H4 (cell line): Measurements from ENCODE around the gene PLCL2. TPM values are rescaled to one million over a fixed set of nuclear protein-coding genes. Genes with fewer than 3 reads are reported as not detected.

Source experiments
- DNase-seq: peaks from one replicate; pipeline ENCODE4 v3.0.0-alpha.2; 2015; ENCODE audit warnings: low spot score
- total RNA-seq: library from RNA; depleted of rRNA; stranded (reverse); fragments of >200 nt; shearing (Covaris generic); gene quantifications from 2 replicates; pipeline ENCODE4 v1.2.3, GENCODE V29; 2014; rRNA removed

The PLCL2 gene
- total RNA-seq: 5.8 and 5.9 TPM in 2 replicates

DNA sequence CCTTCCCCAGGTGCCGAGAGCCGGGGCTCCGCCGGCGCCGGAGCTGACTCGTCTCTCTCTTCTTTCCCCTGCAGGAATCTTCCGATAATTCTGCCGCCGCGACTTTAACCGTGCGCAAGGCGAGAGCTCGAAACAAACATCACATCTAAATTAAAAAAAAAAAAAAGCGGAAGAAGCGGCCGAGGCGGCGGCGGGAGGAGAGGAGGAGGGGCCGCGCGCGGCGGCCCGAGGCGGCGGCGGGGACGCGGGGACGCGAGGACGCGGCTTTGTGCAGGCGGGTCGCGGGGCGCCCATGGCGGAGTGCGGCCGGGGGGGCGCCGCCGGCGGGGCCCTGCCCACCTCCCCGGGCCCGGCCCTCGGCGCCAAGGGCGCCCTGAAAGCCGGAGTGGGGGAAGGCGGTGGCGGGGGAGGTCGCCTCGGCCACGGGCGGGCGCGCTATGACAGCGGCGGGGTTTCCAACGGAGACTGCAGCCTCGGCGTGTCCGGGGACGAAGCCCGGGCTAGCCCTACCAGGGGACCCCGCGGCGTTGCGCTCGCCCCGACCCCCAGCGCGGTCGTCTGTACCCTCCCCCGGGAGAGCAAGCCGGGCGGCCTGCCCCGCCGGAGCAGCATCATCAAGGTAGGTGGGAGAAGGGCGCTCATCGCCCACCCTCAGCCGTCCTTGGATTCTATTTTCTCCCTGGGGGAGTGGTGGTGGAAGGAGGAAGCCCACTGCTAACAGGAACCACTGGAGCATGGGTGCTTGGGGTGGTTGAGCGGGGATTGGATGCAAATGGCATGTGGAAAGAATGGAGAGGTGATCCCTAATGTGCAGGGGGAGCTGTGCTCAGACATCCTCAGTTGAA, at the start of gene PLCL2:
Gene PLCL2 (plus strand): TSS at position 208 of the 845 bp plus-strand sequence. CDS start 85 bp downstream, at position 293.
- peak; percentile 27 for DNase-seq

DNA sequence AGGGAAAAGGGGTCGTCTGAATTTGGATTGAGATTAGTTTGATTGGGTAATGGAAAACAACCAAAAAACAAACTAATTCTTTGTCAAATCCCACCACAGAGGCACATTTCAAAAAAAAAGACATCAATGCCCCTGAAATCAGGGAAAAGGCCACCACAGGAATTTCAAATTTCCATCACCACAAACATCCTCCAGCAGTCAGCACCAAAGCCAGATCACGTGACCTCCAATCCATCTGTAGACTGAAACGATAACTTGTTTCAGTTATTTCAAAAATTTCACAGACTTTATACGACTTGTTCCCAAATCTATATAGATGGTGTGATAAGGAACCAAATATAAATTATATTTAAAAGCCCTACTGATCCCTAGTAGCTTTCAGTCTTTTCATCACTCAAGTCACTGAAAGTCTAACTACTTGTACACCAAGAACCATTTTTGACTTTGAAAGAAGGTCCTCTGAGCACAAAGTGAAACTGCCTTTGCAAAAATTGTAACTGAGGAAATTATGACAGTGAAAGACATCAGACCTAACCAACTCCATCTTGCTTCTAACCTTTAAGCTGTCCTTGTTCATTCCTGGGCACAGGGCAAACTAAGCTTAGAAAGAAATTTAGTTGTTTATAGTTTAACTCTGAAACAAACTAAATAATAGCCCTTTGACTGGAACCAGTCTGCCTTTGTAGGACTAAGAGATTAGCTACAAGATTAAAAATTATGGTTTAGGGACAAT, 48.1 kb upstream of the PLCL2 start:
- DNase-seq: no peak

DNA sequence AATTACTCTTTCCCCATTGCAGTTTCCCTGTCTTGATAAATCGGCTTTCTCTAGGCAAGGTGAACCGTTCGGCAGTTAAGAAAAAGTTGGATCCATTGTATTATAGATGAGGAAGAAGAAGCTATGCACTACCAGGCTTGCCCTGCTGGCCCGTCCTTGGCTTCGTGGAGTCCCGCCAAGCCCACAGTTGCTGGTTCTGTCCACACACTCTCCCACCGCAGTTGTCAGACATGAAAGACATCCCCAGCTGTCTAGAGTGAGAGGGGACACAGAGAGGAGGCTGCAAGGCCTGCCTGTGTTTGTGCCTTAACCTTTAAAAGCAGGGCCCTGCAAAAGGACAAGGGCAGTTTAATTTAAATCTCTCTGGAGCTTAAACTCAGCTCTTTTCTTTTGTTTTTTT, 47.2 kb upstream of the PLCL2 start:
- no peak for DNase-seq

DNA sequence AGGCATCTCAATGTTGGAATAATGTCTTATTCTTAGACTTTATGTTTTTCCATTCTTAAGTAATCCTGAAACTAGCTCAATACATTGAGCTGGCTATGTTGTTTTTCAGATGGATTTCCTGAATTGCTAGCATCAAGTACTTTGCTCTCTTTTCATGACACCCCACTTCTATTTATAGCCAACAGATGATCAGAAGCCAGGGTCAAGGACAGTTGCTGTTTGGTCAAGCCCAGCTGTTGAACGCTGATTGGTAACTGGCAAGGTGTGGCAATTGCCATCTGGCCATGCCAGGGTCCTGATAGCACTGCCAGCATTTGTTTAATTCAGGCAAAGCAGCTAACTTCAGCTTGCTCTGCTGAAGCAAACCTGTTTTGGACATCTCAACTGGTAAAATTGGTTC, 46.2 kb upstream of the PLCL2 start:
- no peak for DNase-seq

DNA sequence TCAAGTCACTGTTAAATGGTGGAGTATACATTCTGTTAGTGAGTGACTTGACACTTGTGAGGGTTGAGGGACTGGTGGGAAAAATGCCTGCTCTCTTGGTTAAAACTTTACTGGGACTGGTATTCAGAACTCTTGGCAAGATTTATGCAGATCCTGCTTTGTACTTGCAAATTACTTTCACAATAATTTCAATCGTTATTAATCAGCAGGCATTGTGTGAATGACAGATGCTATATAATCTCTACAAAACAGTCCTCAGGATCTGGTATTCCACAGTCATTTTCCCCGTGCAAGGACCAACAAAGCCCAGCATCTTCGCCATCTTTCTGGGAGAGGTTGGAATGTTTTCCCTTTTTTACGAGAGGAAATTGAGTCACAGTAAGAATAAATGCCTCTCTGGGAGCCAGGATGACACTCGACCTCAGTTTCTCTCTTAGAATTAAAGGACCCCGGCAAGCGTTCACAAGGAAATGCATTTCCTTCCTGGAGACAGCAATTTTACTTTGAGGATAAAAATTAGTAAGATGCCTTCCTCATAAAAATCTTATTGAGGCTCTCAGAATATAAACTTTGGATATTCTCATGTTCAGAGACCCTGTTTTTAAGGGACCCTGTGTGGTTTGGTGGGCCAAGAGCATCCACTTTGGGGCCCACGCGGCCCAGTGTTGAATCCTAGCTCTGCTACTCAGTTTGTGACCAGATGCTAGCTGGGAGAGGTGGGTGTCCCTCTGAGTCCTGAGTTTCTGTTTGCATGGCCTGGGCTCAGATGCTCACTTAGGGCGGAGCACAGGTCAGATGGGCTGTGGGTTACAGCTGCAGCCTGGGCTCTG, 45.3 kb upstream of the PLCL2 start:
- no peak for DNase-seq

DNA sequence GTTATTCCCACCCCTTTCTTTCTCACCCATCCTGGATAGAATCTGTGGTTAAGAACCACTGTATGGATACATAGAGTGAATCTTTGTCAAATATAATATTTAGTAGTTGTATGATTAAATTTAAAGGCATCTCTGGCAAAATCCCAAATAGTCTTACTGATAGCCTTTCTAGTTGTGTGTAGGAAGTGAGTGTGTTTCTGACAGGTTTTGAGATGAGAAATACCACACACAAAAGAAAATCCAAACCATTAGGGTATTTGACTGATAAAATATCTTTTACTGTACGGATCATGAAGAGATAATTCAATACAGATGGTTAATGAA, 44.7 kb upstream of the PLCL2 start:
- no peak for DNase-seq

DNA sequence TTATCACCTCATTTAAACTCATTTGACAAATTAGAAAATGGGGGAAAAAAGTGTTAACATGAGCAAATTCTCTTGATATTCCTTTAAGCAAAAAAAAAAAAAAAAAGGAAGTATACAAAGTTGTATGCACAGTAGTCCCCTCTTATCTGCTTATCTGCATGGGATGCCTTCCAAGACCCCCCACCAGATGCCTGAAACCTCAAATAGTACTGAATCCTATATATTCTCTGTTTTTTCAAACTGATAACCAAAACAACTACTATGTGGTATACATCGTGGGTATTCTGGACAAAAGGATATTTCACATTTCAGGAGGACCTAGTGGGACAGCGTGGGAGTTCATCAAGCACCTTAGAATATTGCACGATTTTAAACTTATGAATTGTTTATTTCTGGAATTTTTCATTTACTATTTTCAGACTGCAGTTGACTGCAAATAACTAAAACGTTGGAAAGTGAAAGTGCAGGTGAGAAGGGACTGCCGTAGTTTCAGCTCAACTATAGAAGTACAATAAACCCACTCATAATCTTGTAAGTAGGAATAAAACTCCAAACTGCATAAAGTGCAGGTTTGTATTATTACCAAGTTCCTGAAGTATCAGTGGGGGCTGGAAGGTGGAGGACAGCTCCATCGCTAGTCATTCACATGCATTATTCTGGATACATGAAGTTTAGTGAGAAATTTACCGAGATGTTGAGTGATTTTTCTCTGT, 43.6 kb upstream of the PLCL2 start:
- no peak for DNase-seq

DNA sequence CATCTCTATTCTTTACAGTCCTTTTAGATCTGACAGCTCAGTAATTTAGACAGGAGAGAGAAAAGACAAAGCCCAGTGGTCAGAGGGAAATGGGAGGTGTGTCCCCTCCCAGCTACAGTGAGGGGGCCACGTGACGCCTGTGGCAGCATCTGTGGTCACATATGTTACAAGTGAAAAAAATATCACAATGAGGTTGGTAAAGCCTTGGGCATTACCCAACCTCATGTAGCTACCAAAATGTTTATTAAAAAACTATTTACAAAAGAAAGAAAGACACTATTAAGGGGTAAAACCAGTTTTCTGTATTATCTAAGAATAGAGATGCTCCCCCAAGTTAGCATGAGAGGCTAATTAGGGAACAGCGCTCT, 42.9 kb upstream of the PLCL2 start:
- no peak for DNase-seq

DNA sequence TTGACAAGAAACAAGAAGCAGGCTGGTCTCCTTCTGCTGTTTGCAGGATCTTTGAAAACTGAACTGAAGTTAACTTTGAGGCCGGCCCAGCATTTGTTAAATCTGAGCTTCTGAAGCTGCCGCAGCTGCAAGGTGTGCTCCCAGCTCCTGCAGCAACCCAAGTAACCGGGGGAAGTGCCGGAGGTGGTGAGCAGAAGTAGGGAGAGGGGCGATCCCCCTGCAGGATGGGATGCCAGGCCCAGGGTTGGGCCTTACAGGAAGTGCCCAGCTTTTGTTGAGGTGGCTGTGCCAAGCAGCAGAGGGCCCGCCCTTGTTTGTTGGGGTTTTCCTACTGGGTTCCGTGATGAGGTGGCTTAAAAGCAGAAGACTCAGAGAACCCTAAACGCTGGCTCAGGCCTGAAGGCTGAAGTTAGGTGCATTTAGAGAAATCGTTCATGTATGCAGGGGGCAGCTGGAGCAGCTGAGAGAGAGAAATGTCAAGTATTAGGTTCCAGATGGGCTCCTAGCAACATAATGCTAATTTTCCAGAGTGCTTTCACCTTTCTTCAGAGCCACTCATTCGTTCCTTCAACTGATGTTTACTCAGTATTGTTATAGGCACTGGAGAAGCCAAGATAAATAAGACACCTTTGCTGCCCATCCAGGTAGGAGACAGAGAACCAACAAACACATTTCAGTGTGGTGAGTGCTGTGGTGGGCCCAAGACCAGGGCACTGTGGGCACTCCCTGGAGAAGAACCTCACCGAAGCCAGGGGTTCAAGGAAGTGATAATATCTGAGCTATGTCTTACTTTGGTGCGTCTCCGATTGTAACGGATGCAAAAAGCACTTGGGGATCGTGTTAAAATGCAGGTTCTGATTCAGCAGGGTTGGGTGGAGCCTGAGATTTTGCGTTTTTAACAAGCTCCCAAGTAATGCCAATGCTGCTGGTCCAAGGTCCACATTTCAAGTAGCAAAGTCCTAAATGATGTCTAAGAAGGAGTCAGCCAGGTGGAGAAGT, 42.2 kb upstream of the PLCL2 start:
- DNase-seq: no peak

DNA sequence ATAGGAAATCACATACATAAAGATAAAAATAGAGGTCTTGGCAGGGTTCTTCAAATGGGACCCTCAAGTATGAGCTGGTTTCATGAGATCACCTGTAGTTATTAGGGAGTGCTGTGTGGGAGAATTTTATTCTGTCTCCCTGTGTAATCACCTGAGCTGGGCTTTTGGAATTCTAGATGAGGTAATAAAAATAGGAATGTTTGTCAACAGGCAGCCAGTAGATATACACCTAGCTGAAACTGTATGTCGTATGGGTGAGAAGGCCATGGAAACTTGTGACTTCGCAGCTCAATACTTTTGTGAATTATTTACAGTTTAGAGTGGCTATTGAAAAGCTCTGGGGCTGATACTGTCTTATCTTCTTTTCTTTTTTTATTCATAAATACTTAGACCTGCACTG, 40.5 kb upstream of the PLCL2 start:
- DNase-seq: no peak

DNA sequence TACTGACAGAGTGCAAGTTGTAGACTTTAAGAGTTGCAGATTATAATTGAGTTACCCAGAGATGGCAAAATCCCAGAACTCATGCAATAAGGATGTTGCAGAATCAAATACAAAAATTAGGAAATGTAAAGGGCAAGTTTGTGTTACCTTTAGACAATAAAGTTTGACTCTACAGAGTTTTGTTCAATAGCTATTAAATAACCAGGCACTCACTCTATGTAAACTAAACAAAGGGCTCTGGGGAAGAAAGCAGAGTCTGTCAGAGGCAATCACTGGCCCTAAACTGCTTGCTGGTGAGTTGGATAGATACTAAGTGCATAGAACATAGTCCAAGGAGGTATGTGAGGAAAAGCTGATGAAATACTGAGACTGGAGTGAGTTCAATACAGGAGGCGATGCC, 40.0 kb upstream of the PLCL2 start:
- no peak for DNase-seq

DNA sequence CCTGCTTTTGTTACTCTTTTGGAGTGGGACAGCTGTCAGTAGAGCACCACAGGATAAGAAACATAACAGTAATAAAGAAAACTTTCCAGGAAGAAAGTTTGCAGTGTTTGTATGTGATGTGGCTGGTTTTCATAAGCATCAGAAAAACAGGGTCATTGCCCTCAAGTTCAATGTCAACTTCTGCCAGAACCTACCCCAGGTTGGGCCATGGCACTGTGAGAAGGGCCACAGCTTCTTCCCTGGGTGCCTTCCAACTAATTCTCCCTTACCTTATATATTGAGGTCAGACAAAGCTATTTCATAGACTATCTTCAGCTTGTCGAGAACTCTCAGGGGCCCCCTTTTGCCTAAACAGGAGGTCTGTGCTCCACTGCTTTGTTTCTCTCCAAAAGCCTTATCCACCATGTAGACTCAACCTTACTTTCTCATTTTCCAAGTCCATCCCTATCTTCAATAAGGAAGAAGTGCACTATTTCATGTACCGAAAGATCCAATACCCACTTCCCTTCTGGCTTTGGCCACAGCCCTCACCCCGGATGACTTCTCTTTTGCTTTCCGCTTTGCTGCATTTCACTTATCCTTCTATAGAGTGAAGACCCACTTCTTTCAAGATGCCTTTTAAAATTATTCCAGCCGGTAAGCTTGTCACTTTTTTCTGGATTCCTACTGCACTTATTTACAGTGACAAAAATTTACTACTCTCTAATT, 38.2 kb upstream of the PLCL2 start:
- DNase-seq: no peak

DNA sequence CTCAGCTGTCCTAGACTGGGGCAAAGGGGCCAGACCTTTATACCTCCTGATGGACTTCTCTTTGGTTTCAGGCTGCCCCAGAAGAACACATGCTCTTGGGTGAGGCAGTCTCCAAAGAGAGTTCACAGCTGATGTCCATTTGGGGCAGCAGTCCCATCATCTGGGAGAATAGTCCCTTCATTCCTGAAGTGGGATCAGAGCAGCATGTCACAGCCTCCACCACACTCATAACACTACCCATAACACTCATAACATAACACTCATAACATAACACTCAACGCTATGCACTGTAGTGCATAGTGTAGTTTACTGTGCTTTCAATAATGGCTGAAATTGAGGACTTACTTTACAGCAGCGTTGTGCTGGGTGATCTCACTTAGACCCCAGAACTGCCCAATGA, 36.7 kb upstream of the PLCL2 start:
- no peak for DNase-seq

DNA sequence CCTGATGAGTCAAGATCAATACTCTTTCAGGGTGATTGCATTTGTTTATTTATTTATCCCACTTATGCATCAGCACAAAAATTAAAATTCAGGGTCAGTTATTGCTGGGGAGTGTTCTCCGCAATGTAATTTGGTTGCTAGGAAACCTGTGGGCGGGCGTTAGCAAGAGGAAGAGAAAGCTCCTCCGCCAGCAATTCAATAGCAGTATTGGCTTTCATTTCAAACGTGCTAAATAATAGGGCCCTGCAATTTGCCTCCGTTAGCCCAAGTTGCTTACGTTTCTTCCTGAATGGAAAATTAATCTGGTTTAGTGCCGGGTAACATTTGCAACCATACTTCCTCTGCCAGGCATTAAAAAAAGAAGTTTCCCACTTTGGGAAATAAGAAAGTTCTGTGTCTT, 35.5 kb upstream of the PLCL2 start:
- no peak for DNase-seq

DNA sequence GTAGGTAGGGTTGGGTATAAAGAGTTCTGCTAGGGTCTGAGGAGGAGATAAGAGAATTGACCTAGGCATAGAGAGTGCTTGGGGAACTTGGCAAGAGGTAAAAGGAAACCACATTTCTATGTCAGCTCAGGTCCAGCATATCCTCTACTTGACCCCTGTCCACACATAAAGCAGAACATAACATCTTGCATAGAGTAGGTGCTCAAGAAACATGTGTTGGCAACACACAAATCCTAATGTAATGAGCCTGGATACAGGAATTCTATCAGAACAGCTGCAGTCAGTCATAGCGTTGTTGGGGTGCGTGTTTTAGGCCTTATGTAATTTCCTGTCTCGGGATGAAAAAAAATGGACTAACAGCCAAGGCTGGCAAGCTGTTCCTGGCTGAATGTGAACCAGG, 35.0 kb upstream of the PLCL2 start:
- DNase-seq: no peak

DNA sequence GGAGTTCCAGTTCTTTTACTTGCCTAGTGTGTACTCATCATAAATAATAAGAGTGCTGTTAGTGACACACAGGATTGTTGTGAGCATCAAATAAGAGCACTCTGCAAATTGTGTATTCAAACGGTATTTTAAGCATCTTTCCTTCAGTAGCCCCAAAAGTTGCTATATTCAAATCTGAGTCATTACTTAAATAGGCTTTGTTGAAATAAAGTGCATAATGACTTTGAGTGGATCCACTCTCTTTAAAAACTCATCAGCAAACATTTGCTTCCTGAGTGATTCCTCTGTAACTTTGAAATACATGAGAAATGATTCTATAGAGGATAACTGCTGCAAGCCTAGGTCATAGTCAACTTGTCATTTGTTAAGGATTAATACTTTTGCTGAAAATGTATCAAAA, 29.3 kb upstream of the PLCL2 start:
- DNase-seq: no peak

DNA sequence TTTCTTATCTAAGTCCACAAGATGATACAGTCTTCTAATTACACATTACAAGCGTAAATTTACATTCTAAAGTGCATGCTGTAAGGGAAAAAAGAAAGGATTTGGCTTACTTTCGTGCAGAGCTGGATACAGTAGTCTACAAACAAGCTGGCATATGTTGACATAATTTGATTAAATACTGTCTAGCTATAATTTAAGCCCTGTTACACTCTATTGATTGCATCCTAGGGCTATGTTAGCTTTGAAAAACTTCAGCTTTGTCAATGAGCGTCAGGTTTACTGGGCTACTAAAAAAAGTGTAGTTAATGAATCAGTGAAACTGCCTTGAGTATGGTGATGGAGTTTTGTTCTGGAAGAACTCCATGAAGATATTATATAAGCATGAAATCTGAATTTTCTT, 24.5 kb upstream of the PLCL2 start:
- no peak for DNase-seq

DNA sequence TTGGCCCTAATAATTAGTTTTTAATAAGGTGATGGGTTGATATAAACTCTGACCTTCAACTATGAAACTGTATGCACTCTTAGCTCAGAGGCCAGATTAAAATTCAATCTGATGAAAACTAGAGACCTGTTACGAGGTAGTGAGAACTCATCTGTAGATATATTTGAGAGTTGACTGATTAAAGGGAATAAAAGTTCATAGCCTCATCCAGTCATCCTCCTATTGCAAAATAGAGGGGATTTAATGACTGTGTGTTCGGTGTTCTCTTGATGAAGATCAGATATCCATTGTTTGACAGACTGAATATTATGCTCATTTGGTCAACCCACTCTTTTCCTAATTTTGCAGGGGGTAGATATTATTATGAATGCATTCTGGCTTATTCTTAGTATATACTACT, 23.3 kb upstream of the PLCL2 start:
- DNase-seq: no peak

DNA sequence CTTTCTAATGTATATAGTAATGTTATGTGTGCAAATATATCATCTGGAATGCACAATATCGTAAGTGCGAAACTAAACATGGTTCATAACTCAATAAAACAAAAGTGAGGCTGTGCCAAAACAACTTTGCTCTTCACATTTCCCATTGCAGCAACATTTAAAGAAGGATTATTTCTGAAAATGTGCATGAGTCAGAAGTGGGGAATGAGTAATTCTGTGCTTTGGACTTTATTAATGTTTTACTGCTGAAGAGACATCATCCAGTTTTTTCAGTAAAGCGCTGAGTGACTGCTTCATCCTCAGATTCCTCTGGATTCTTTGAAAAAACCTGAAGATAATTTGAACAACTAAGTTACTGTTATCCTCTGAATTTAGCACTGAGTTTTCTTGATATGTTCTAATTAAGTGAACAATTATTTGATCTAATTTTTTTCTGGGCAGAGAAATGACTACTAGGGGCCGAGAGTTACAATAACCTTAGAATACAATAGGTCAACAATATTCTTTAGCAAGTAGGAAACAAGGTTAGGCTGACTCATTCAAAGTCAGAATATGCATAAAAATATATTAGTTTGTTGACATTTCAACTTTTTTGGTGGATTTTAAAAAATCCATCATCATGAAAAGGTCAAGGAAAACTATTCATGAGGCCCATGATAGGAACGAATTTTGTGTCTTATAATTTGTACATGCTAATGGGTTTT, 20.0 kb upstream of the PLCL2 start:
- DNase-seq: no peak
